Parathyroid adenoma (tissue), 2 donors: Measurements from ENCODE around the gene FBXO9.

Source experiments
- H2AFZ ChIP-seq: fragments of 300-600 bp; sonication (generic); one replicate; pipeline ENCODE4 v1.7.0; 2017; ENCODE audit warnings: antibody characterized with exemption, mild to moderate bottlenecking
- H3K27ac ChIP-seq: fragments of 300-600 bp; sonication (generic); one replicate; pipeline ENCODE4 v1.7.0; 2017
- H3K27me3 ChIP-seq: fragments of 300-600 bp; sonication (generic); one replicate; pipeline ENCODE4 v1.7.0; 2017; ENCODE audit warnings: low read length; ENCODE audit not compliant: control insufficient read depth, insufficient read depth
- H3K36me3 ChIP-seq: fragments of 300-600 bp; sonication (generic); one replicate; pipeline ENCODE4 v1.7.0; 2017; ENCODE audit warnings: low read length; ENCODE audit not compliant: control insufficient read depth, insufficient read depth
- H3K4me1 ChIP-seq: fragments of 300-600 bp; sonication (generic); one replicate; pipeline ENCODE4 v1.7.0; 2017; ENCODE audit warnings: control low read depth
- H3K4me2 ChIP-seq: fragments of 300-600 bp; sonication (generic); one replicate; pipeline ENCODE4 v1.7.0; 2017; ENCODE audit warnings: low read length
- H3K4me3 ChIP-seq: fragments of 300-600 bp; sonication (generic); one replicate; pipeline ENCODE4 v1.7.0; 2017; ENCODE audit warnings: low read depth, low read length
- H3K79me2 ChIP-seq: fragments of 300-600 bp; sonication (generic); one replicate; pipeline ENCODE4 v1.7.0; 2017; ENCODE audit warnings: control low read depth
- H3K9ac ChIP-seq: fragments of 300-600 bp; sonication (generic); one replicate; pipeline ENCODE4 v1.7.0; 2017; ENCODE audit warnings: mild to moderate bottlenecking
- H3K9me3 ChIP-seq: fragments of 300-600 bp; sonication (generic); one replicate; pipeline ENCODE4 v1.7.0; 2017; ENCODE audit warnings: low read length; ENCODE audit not compliant: control insufficient read depth
- CTCF ChIP-seq: fragments of 300-600 bp; sonication (generic); IDR thresholded peaks from one replicate; pipeline ENCODE4 v1.7.0; 2017; ENCODE audit warnings: antibody characterized with exemption, mild to moderate bottlenecking
- donor health status: primary hyperparathyroidism.

Gene FBXO9

DNA sequence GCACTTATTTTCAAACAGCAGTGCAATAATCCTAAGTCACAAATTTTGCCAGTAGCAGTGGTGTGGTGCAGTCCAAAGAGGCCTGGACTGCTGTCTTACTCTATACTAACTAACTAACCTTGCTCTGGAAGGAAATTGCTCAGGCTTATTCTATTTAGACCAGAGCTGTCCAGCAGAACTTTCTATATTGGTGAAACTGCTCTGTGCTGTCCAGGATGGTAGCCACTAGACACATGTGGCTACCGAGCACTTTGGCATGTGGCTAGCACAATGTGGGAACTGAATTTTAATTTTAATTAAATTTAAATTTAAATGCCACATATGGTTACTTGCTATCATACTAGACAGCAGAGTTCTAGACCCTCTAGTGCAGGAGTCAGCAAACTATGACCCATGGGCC is 27.1 kb upstream of the FBXO9 start:
- Histone ChIP-seq H3K9ac (no peak overlapping the region), H3K79me2 (no peaks in the 10 kb centered on the region), H2AFZ (no peak overlapping the region), H3K9me3 (no peaks in the 10 kb centered on the region), H3K27me3 (no peaks in the 10 kb centered on the region), H3K4me2 (no peak overlapping the region), H3K36me3 (no peaks in the 10 kb centered on the region), H3K27ac (no peak overlapping the region), H3K4me3 (no peak overlapping the region), H3K4me1 (no peaks in the 10 kb centered on the region)
- TF ChIP-seq CTCF, result no peak

- H2AFZ ChIP-seq, result no peak overlapping the region
- H3K27ac ChIP-seq, result no peak overlapping the region
- no peak overlapping the region for H3K4me2 ChIP-seq
- H3K36me3 ChIP-seq, result no peaks in the 10 kb centered on the region
- no peak overlapping the region for H3K4me3 ChIP-seq
- H3K9me3 ChIP-seq, result no peaks in the 10 kb centered on the region
- no peaks in the 10 kb centered on the region for H3K4me1 ChIP-seq
- no peak overlapping the region for H3K9ac ChIP-seq
- H3K27me3 ChIP-seq, result no peaks in the 10 kb centered on the region
- TF ChIP-seq CTCF, result no peak
- no peaks in the 10 kb centered on the region for H3K79me2 ChIP-seq
Measured at GRCh38 chr6:53038596-53038995, 26.6 kb upstream of the FBXO9 start.

DNA sequence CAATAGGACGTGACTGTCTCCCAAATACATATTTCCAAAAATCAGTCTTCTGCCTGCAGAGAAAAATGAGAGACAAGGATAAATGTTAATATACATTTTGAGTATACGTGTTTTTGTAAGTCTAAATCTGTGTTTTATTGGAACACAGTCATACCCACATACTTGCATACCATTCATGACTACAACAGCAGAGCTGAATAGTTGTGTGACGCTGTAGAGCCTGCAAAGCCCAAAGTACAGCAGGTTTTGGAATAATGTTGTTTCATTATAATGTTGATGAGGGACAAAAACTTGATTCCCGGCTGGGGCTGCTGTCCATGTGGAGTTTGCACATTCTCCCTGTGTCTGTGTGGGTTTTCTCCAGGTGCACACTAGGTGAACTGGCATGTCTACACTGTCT is 23.8 kb upstream of the FBXO9 start:
- no peaks in the 10 kb centered on the region for H3K9me3 ChIP-seq
- TF ChIP-seq CTCF, result no peak
- no peaks in the 10 kb centered on the region for H3K4me1 ChIP-seq
- H3K4me2 ChIP-seq, result no peak overlapping the region
- no peaks in the 10 kb centered on the region for H3K27me3 ChIP-seq
- no peaks in the 10 kb centered on the region for H3K79me2 ChIP-seq
- H3K27ac ChIP-seq, result no peak overlapping the region
- no peak overlapping the region for H3K9ac ChIP-seq
- H3K36me3 ChIP-seq, result no peaks in the 10 kb centered on the region
- no peak overlapping the region for H3K4me3 ChIP-seq
- no peak overlapping the region for H2AFZ ChIP-seq

GRCh38 chr6:53042112-53042511 is 23.1 kb upstream of the FBXO9 start:
- no peak overlapping the region for H3K4me2 ChIP-seq
- H3K36me3 ChIP-seq, result no peaks in the 10 kb centered on the region
- no peak for TF ChIP-seq CTCF
- no peaks in the 10 kb centered on the region for H3K79me2 ChIP-seq
- H2AFZ ChIP-seq, result no peak overlapping the region
- no peaks in the 10 kb centered on the region for H3K9me3 ChIP-seq
- no peak overlapping the region for H3K27ac ChIP-seq
- H3K9ac ChIP-seq, result no peak overlapping the region
- no peaks in the 10 kb centered on the region for H3K4me1 ChIP-seq
- H3K4me3 ChIP-seq, result no peak overlapping the region
- no peaks in the 10 kb centered on the region for H3K27me3 ChIP-seq

GRCh38 chr6:53043581-53043980 is 21.6 kb upstream of the FBXO9 start:
- no peak for TF ChIP-seq CTCF
- H2AFZ ChIP-seq, result no peak overlapping the region
- no peak overlapping the region for H3K4me3 ChIP-seq
- no peaks in the 10 kb centered on the region for H3K27me3 ChIP-seq
- H3K9ac ChIP-seq, result no peak overlapping the region
- no peaks in the 10 kb centered on the region for H3K4me1 ChIP-seq
- no peak overlapping the region for H3K4me2 ChIP-seq
- no peaks in the 10 kb centered on the region for H3K79me2 ChIP-seq
- H3K9me3 ChIP-seq, result no peaks in the 10 kb centered on the region
- H3K27ac ChIP-seq, result no peak overlapping the region
- no peaks in the 10 kb centered on the region for H3K36me3 ChIP-seq
